ENCODE data around the gene TRAF7. TPM values are rescaled to one million over a fixed set of nuclear protein-coding genes. Genes with fewer than 3 reads are reported as not detected.

TRAF7 gene
- total and polyA plus RNA-seq, 2 of the 13 experiments (the other 11 are each of a cell fraction or from before 2014, with no cell fraction given), result 47.9 to 65.6 TPM

DNA sequence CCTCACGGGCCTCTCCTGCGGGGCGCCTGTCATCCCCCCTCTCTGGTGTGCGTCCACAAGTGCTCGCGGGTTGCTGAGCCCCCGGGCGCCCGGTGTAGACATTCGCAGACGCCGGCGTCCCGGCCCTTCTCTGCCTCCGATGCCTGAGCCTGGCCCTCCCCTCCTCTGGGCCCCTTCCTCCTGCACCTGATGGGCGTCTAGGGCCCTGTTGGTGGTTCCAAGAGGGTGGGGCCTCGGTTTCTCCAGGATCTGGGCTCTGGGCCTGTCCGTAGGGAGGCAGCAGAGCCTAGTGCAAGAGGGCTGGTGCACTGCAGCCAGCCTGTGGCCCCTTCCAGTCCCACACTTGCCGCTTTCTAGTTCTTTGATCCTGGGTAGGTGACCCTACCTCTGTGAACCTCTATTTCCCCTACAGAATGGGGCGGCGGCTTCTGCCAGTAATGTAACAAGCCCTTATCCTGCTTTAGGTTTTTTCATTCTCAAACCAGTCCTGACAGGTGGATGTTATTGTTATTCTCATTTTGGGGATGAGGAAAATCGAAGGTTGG, 68.4 kb downstream of the TRAF7 start:
- Histone ChIP-seq H3K4me3 (replicated peaks in 1 of 3; ENCODE audit: insufficient read depth in 1 of 3, low read depth in 2 of 3, low read length in 3 of 3) (peak overlapping the region; percentile 78 to 95 (median 79)), H3K9me3 (ENCODE audit: low read length) (no peaks in the 10 kb centered on the region), H3K36me3 (replicated peaks in 1 of 2; ENCODE audit: control insufficient read depth in 1 of 2, insufficient read depth in 2 of 2, low read length in 2 of 2) (peaks cover 7 to 12% of the 10 kb centered on the region in 2 experiments; a peak in 3 of 5 replicates), H3K4me1 (ENCODE audit: insufficient read depth, low read length) (peaks cover 46% of the 10 kb centered on the region), H3K4me2 (ENCODE audit: low read depth, low read length) (peak overlapping the region; percentile 79), H4K20me1 (ENCODE audit: insufficient read depth, low read length) (peaks cover 11% of the 10 kb centered on the region), H3K9ac (ENCODE audit: insufficient read depth, low read depth, low read length) (peak overlapping the region; percentile 89), H2AFZ (ENCODE audit: low read length) (no peak overlapping the region), H3K27ac (ENCODE audit: extremely low read length, insufficient read depth, low read length) (peak overlapping the region; percentile 80), H3K27me3 (ENCODE audit: control insufficient read depth in 1 of 2, insufficient read depth in 2 of 2, low read length in 2 of 2) (no peaks in the 10 kb centered on the region), H3K79me2 (ENCODE audit: insufficient read depth, low read length) (peaks cover 18% of the 10 kb centered on the region)
- in situ Hi-C loops (cut with HindIII; ENCODE audit: extremely low pct_ligation_motif_present, low pct_unique_long_range_greater_than_20kb), result no loop called here
- intact Hi-C loops (cut with micrococcal nuclease; ENCODE audit: unreplicated experiment), result no loop called here
- BruUV-seq (replicated peaks), result TSS peak; percentile 82
- FAIRE-seq, result peak; percentile 23
- peak; percentile 45 for DNase-seq (ENCODE audit: low spot score)
- ATAC-seq, result peak; percentile 56
- WGBS (ENCODE audit: low lambda C conversion rate), result 11% methylated on average over 4 of the region's 22 CpGs
- CTCF ChIA-PET (ENCODE audit: low intra/inter-chr PET ratio, low total read pairs), result no interaction called here
- POLR2A ChIA-PET, result interaction anchor here (1.8 to 2.6 kb wide), 2 partner anchors 10 to 27 kb away, joined by 9 to 14 read pairs; partner anchors contain the start of genes ECI1 and PGP
- TF ChIP-seq POLR2AphosphoS2 (IDR thresholded peaks at IDR 0.05; ENCODE audit: low read depth, low read length), result no peak
- TF ChIP-seq, protein P1, sequence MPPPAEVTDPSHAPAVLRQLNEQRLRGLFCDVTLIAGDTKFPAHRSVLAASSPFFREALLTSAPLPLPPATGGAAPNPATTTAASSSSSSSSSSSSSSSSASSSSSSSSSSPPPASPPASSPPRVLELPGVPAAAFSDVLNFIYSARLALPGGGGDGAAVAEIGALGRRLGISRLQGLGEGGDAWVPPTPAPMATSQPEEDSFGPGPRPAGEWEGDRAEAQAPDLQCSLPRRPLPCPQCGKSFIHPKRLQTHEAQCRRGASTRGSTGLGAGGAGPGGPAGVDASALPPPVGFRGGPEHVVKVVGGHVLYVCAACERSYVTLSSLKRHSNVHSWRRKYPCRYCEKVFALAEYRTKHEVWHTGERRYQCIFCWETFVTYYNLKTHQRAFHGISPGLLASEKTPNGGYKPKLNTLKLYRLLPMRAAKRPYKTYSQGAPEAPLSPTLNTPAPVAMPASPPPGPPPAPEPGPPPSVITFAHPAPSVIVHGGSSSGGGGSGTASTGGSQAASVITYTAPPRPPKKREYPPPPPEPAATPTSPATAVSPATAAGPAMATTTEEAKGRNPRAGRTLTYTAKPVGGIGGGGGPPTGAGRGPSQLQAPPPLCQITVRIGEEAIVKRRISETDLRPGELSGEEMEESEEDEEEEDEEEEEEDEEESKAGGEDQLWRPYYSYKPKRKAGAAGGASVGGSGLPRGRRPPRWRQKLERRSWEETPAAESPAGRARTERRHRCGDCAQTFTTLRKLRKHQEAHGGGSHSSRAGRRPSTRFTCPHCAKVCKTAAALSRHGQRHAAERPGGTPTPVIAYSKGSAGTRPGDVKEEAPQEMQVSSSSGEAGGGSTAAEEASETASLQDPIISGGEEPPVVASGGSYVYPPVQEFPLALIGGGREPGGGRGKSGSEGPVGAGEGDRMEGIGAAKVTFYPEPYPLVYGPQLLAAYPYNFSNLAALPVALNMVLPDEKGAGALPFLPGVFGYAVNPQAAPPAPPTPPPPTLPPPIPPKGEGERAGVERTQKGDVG (CRISPR knock-in tag; IDR thresholded peaks at IDR 0.05; ENCODE audit: borderline replicate concordance), result no peak
- no peak; the same call in 1 of the 2 replicates for TF ChIP-seq PHF20 (CRISPR knock-in tag; IDR thresholded peaks at IDR 0.05)
- 0 out of 2 replicates have a peak, but pooled peaks have one; percentile 14 for TF ChIP-seq ZMYM2 (CRISPR knock-in tag; IDR thresholded peaks at IDR 0.05)
- TF ChIP-seq MYNN (CRISPR knock-in tag; IDR thresholded peaks at IDR 0.05; ENCODE audit: low read depth), result no peak
- TF ChIP-seq RBM39 (IDR thresholded peaks at IDR 0.05; ENCODE audit: low read depth, low read length, poor library complexity, severe bottlenecking), result peak; percentile 39
- TF ChIP-seq, protein P2, sequence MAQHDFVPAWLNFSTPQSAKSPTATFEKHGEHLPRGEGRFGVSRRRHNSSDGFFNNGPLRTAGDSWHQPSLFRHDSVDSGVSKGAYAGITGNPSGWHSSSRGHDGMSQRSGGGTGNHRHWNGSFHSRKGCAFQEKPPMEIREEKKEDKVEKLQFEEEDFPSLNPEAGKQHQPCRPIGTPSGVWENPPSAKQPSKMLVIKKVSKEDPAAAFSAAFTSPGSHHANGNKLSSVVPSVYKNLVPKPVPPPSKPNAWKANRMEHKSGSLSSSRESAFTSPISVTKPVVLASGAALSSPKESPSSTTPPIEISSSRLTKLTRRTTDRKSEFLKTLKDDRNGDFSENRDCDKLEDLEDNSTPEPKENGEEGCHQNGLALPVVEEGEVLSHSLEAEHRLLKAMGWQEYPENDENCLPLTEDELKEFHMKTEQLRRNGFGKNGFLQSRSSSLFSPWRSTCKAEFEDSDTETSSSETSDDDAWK (CRISPR knock-in tag; IDR thresholded peaks at IDR 0.05), result no peak
- TF ChIP-seq ZNF430 (CRISPR knock-in tag; IDR thresholded peaks at IDR 0.05), result peak; percentile 12; the same call in 1 of the 2 replicates
- TF ChIP-seq BRD4 (CRISPR knock-in tag; IDR thresholded peaks at IDR 0.05), result peak; percentile 9
- TF ChIP-seq, protein P3, sequence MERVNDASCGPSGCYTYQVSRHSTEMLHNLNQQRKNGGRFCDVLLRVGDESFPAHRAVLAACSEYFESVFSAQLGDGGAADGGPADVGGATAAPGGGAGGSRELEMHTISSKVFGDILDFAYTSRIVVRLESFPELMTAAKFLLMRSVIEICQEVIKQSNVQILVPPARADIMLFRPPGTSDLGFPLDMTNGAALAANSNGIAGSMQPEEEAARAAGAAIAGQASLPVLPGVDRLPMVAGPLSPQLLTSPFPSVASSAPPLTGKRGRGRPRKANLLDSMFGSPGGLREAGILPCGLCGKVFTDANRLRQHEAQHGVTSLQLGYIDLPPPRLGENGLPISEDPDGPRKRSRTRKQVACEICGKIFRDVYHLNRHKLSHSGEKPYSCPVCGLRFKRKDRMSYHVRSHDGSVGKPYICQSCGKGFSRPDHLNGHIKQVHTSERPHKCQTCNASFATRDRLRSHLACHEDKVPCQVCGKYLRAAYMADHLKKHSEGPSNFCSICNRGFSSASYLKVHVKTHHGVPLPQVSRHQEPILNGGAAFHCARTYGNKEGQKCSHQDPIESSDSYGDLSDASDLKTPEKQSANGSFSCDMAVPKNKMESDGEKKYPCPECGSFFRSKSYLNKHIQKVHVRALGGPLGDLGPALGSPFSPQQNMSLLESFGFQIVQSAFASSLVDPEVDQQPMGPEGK (CRISPR knock-in tag; IDR thresholded peaks at IDR 0.05), result peak; percentile 59
- TF ChIP-seq DMAP1 (CRISPR knock-in tag; IDR thresholded peaks at IDR 0.05), result 0 out of 2 replicates have a peak, but pooled peaks have one; percentile 5
- TF ChIP-seq YEATS2 (CRISPR knock-in tag; IDR thresholded peaks at IDR 0.05; ENCODE audit: borderline replicate concordance), result 0 out of 2 replicates have a peak, but pooled peaks have one; percentile 7
- TF ChIP-seq, protein P4, sequence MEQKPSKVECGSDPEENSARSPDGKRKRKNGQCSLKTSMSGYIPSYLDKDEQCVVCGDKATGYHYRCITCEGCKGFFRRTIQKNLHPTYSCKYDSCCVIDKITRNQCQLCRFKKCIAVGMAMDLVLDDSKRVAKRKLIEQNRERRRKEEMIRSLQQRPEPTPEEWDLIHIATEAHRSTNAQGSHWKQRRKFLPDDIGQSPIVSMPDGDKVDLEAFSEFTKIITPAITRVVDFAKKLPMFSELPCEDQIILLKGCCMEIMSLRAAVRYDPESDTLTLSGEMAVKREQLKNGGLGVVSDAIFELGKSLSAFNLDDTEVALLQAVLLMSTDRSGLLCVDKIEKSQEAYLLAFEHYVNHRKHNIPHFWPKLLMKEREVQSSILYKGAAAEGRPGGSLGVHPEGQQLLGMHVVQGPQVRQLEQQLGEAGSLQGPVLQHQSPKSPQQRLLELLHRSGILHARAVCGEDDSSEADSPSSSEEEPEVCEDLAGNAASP (CRISPR knock-in tag; IDR thresholded peaks at IDR 0.05; ENCODE audit: borderline replicate concordance), result 0 out of 2 replicates have a peak, but pooled peaks have one; percentile 15
- TF ChIP-seq ZNF546 (CRISPR knock-in tag; conservative IDR thresholded peaks at IDR 0.05), result no peak
- TF ChIP-seq, protein P5, sequence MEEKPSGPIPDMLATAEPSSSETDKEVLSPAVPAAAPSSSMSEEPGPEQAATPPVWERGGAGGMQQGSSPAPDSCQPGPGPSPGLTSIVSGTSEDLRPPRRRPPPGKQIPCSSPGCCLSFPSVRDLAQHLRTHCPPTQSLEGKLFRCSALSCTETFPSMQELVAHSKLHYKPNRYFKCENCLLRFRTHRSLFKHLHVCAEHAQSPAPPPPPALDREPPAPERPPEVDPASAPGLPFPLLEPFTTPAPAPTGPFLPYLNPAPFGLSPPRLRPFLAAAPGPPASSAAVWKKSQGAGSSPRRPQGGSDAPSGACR (CRISPR knock-in tag; IDR thresholded peaks at IDR 0.05), result no peak
